ENCODE results near the gene CDH13. TPM values are rescaled to one million over a fixed set of nuclear protein-coding genes. Genes with fewer than 3 reads are reported as not detected.

CDH13 gene
- total and polyA plus RNA-seq, 2 of the 8 experiments (the other 6 are each of a cell fraction or from before 2014, with no cell fraction given) = 2.3 to 2.4 TPM

- TF ChIP-seq CHD7 (IDR thresholded peaks at IDR 0.05; ENCODE audit: insufficient replicate concordance, low read length) (no peak), CHD2 (IDR thresholded peaks at IDR 0.05; ENCODE audit: low read length) (no peak), MAFK (IDR thresholded peaks at IDR 0.05; ENCODE audit: low read depth, low read length) (no peak), CTBP2 (IDR thresholded peaks at IDR 0.05; ENCODE audit: borderline replicate concordance, insufficient read depth, insufficient read length, low read length) (no peak), SP4 (IDR thresholded peaks at IDR 0.05; ENCODE audit: low read length) (no peak), RFX5 (IDR thresholded peaks at IDR 0.05; ENCODE audit: borderline replicate concordance, low read depth, low read length) (no peak), JUND (IDR thresholded peaks at IDR 0.05; ENCODE audit: low read length) (no peak), NRF1 (IDR thresholded peaks at IDR 0.05; ENCODE audit: low read depth, low read length) (no peak), JUN (IDR thresholded peaks at IDR 0.05; ENCODE audit: low read depth, low read length) (no peak)
These were observed 37.4 kb downstream of the CDH13 start (continued) for GRCh38 chr16:82664181-82664580.
